NT2/D1 (cell line): ENCODE results near the gene SORCS1.

Experiments
- DNase-seq: peaks from one replicate; pipeline ENCODE4 v3.0.0-alpha.2; 2011; ENCODE audit warnings: low read depth, low spot score
- H3K27me3 ChIP-seq: 2 replicates; pipeline ENCODE4 v1.6.0; 2011; ENCODE audit warnings: mild to moderate bottlenecking; ENCODE audit not compliant: insufficient read length, insufficient read depth
- H3K36me3 ChIP-seq: 2 replicates; pipeline ENCODE4 v1.6.1; 2011; ENCODE audit warnings: mild to moderate bottlenecking, low read length, mixed read lengths; ENCODE audit not compliant: insufficient read depth, insufficient read length
- H3K4me1 ChIP-seq: 2 replicates; pipeline ENCODE4 v1.5.1; 2011; ENCODE audit not compliant: insufficient read depth, insufficient read length
- H3K4me3 ChIP-seq: 2 replicates; pipeline ENCODE4 v1.5.1; 2011; ENCODE audit warnings: low read depth; ENCODE audit not compliant: insufficient read length
- H3K9ac ChIP-seq: 2 replicates; pipeline ENCODE4 v1.6.0; 2011; ENCODE audit warnings: low read depth; ENCODE audit not compliant: insufficient read length
- H3K9me3 ChIP-seq: 2 replicates; pipeline ENCODE4 v1.5.1; 2011; ENCODE audit warnings: mild to moderate bottlenecking, low read length; ENCODE audit not compliant: insufficient read depth
- SUZ12 ChIP-seq: IDR thresholded peaks from 2 replicates; pipeline ENCODE4 v1.6.1; 2011; ENCODE audit not compliant: insufficient read length, insufficient read depth; ENCODE audit errors: extremely low read depth
- YY1 ChIP-seq: IDR thresholded peaks from 2 replicates; pipeline ENCODE4 v1.6.1; 2011; ENCODE audit not compliant: insufficient read length, insufficient read depth
- ZNF274 ChIP-seq: IDR thresholded peaks from 2 replicates; pipeline ENCODE4 v1.6.1; 2011; ENCODE audit warnings: mild to moderate bottlenecking, low read depth, low read length

The SORCS1 gene

GRCh38 chr10:107118866-107119265 lies 45.6 kb downstream of the SORCS1 start:
- no peaks in the 10 kb centered on the region for H3K9me3 ChIP-seq
- TF ChIP-seq SUZ12 (no peak), YY1 (no peak), ZNF274 (no peak)
- H3K36me3 ChIP-seq: no peaks in the 10 kb centered on the region
- DNase-seq: no peak
- no peak overlapping the region for H3K4me3 ChIP-seq
- no peaks in the 10 kb centered on the region for H3K27me3 ChIP-seq
- H3K9ac ChIP-seq: no peak overlapping the region
- H3K4me1 ChIP-seq: no peaks in the 10 kb centered on the region

- H3K27me3 ChIP-seq: no peaks in the 10 kb centered on the region
- no peak for TF ChIP-seq ZNF274
- TF ChIP-seq SUZ12: no peak
- TF ChIP-seq YY1: no peak
- no peak for DNase-seq
- peaks cover 4% of the 10 kb centered on the region; the same call in 1 of the 2 replicates for H3K9me3 ChIP-seq
- no peak overlapping the region for H3K9ac ChIP-seq
- H3K4me1 ChIP-seq: peaks cover 3% of the 10 kb centered on the region
- H3K36me3 ChIP-seq: no peaks in the 10 kb centered on the region
- H3K4me3 ChIP-seq: no peak overlapping the region
Measured at GRCh38 chr10:107104026-107104652, 60.4 kb downstream of the SORCS1 start.

GRCh38 chr10:107103174-107104025 lies 61.1 kb downstream of the SORCS1 start:
- Histone ChIP-seq H3K27me3 (no peaks in the 10 kb centered on the region), H3K9ac (no peak overlapping the region), H3K4me1 (no peaks in the 10 kb centered on the region), H3K9me3 (no peaks in the 10 kb centered on the region), H3K4me3 (no peak overlapping the region), H3K36me3 (no peaks in the 10 kb centered on the region)
- no peak for DNase-seq
- no peak for TF ChIP-seq YY1
- TF ChIP-seq ZNF274: no peak

GRCh38 chr10:107098326-107098725 lies 66.2 kb downstream of the SORCS1 start:
- DNase-seq: no peak
- TF ChIP-seq SUZ12 (no peak), ZNF274 (no peak), YY1 (no peak)
- H3K9me3 ChIP-seq: no peaks in the 10 kb centered on the region
- H3K4me1 ChIP-seq: no peaks in the 10 kb centered on the region
- no peaks in the 10 kb centered on the region for H3K27me3 ChIP-seq
- no peak overlapping the region for H3K4me3 ChIP-seq
- no peak overlapping the region for H3K9ac ChIP-seq
- no peaks in the 10 kb centered on the region for H3K36me3 ChIP-seq

GRCh38 chr10:107094824-107095522 lies 69.5 kb downstream of the SORCS1 start:
- no peaks in the 10 kb centered on the region for H3K36me3 ChIP-seq
- H3K9ac ChIP-seq: no peak overlapping the region
- no peak overlapping the region for H3K4me3 ChIP-seq
- H3K9me3 ChIP-seq: no peaks in the 10 kb centered on the region
- H3K27me3 ChIP-seq: no peaks in the 10 kb centered on the region
- no peak for TF ChIP-seq YY1
- no peak for TF ChIP-seq ZNF274
- no peaks in the 10 kb centered on the region for H3K4me1 ChIP-seq
- DNase-seq: no peak

GRCh38 chr10:107092321-107092720 lies 72.2 kb downstream of the SORCS1 start:
- Histone ChIP-seq H3K9me3 (no peaks in the 10 kb centered on the region), H3K36me3 (no peaks in the 10 kb centered on the region), H3K4me1 (no peaks in the 10 kb centered on the region), H3K27me3 (no peaks in the 10 kb centered on the region), H3K4me3 (no peak overlapping the region), H3K9ac (no peak overlapping the region)
- TF ChIP-seq SUZ12 (no peak), ZNF274 (no peak), YY1 (no peak)
- DNase-seq: no peak

GRCh38 chr10:107091126-107091525 lies 73.4 kb downstream of the SORCS1 start:
- no peaks in the 10 kb centered on the region for H3K9me3 ChIP-seq
- no peaks in the 10 kb centered on the region for H3K4me1 ChIP-seq
- no peaks in the 10 kb centered on the region for H3K27me3 ChIP-seq
- H3K9ac ChIP-seq: no peak overlapping the region
- no peak overlapping the region for H3K4me3 ChIP-seq
- H3K36me3 ChIP-seq: no peaks in the 10 kb centered on the region
- no peak for DNase-seq
- TF ChIP-seq SUZ12: no peak
- TF ChIP-seq YY1: no peak
- TF ChIP-seq ZNF274: no peak
